IgD-negative memory B cell (primary cell): ENCODE measurements around the gene BFSP2. TPM values are rescaled to one million over a fixed set of nuclear protein-coding genes. Genes with fewer than 3 reads are reported as not detected.
A peak's percentile ranks its signal among the peaks of the same experiment; 100 is the strongest.

ENCODE experiments used
- H3K27ac Mint-ChIP-seq, 3 donors: one replicate each; pipeline ENCODE4 v1.8.0; 2020 to 2022; ENCODE audit warnings: mild to moderate bottlenecking in 3 of 3, mixed read lengths in 3 of 3, moderate library complexity in 1 of 3
- H3K27me3 Mint-ChIP-seq: one replicate; pipeline ENCODE4 v1.8.0; 2021; ENCODE audit warnings: mixed read lengths
- H3K36me3 Mint-ChIP-seq: one replicate; pipeline ENCODE4 v1.8.0; 2020; ENCODE audit warnings: mild to moderate bottlenecking, mixed read lengths
- H3K4me1 Mint-ChIP-seq, 3 donors: one replicate each; pipeline ENCODE4 v1.8.0; 2020 to 2022; ENCODE audit warnings: mixed read lengths in 3 of 3, mild to moderate bottlenecking in 1 of 3
- H3K4me3 Mint-ChIP-seq, 4 donors: one replicate each; pipeline ENCODE4 v1.8.0; 2020 to 2022; ENCODE audit warnings: mild to moderate bottlenecking in 4 of 4, mixed read lengths in 4 of 4, moderate library complexity in 3 of 4
- H3K9me3 Mint-ChIP-seq, 3 donors: one replicate each; pipeline ENCODE4 v1.8.0; 2020 to 2021; ENCODE audit warnings: mixed read lengths in 3 of 3, mild to moderate bottlenecking in 1 of 3
- polyA plus RNA-seq: library from polyadenylated mRNA; unstranded; fragments of 300-500 nt; fragmentation: Illumina TruSeq; gene quantifications from one replicate; pipeline ENCODE4 v1.2.3, GENCODE V29; 2021

BFSP2 gene
- polyA plus RNA-seq, 1 donor from 2014 or later, result 2.8 TPM

DNA sequence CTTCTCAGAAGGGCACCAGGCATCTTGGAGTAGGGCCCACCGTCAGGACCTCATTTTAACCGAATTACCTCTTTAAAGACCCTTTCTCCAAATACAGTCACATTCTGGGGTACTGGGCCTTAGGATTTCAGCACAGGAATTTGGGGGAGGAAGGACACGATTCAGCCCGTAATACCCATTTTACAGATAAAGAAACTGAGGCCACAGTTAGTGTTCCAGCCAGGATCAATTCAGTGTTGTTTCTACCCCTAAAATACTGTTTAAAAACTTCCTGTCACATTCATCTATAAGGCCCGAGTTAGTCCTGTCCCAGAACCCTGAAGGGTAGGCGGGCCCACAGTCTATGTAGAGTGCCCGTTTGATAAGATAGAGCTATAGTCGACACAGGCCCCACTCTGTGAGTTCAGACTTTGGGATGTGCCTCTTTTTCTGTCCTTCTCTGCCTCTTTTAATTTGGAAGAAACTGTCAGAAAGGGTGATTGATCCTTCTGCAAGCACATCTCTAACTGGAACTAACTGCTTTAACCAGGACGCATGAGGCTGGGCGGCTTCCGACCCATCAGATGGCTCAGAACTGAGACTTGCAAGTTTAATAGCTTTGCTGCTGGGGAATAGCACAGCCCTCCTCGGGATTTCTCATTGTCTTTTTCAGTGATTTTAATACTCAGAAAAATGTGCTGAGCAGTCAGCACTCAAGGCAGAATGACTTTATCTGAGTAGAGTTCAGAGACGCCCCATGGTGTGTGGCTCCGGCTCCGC, 19.5 kb downstream of the BFSP2 start:
- no peaks in the 10 kb centered on the region for H3K9me3 Mint-ChIP-seq
- no peak overlapping the region for H3K27ac Mint-ChIP-seq
- H3K4me1 Mint-ChIP-seq, result peaks cover 2 to 5% (median 4%) of the 10 kb centered on the region in 3 donors
- H3K4me3 Mint-ChIP-seq, result no peak overlapping the region
- H3K27me3 Mint-ChIP-seq, result peaks cover 3% of the 10 kb centered on the region
- H3K36me3 Mint-ChIP-seq, result no peaks in the 10 kb centered on the region

DNA sequence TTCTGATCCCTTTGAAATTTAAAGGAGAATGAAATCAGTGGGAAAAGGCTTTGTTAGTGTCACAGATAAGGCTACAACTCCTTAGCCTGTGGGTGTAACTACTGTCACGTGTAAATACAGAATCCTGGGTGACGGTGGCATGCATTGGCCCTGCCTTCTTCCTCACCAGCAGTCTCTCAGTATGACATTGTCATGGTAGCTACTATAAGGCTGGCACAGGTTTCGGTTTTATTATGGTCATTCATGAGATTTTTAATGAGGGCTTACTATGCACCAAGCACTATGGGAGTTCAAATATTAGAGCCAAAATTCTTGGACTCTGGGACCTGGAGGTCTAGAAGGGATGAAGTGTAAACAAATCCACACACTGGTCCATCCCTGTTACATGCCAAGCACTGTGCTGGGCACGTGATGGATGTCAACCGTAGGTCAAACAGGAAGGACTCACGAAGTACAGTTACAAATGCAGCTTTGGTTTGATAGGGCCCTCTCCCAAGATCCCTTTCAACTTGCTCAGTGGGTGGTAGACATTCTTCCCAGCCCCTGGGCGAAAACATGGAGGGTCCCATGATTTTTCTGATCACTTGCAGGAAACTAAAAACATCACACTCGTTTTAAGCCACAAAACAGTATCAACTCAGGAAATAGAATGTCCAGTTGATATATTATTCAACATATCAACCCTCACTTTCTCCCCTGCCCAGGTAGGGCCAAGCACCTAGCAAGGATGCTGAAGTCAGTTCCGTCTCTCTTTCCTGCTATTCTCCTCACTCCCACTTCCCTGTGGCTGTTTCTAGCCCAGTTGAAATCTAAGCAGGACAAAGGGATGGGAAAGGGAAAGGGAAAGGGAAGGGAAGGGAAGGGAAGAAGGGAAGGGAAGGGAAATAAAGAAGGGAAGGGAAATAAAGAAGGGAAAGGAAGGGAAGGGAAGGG, 25.3 kb downstream of the BFSP2 start:
- Mint-ChIP-seq H3K27ac (peak overlapping the region; percentile 58 to 95 (median 88)), H3K4me1 (peaks cover 10 to 12% (median 11%) of the 10 kb centered on the region in 3 donors), H3K9me3 (no peaks in the 10 kb centered on the region), H3K36me3 (no peaks in the 10 kb centered on the region), H3K27me3 (peaks cover 3% of the 10 kb centered on the region), H3K4me3 (peak overlapping the region in 2 of 4 donors; percentile 49 to 76)

DNA sequence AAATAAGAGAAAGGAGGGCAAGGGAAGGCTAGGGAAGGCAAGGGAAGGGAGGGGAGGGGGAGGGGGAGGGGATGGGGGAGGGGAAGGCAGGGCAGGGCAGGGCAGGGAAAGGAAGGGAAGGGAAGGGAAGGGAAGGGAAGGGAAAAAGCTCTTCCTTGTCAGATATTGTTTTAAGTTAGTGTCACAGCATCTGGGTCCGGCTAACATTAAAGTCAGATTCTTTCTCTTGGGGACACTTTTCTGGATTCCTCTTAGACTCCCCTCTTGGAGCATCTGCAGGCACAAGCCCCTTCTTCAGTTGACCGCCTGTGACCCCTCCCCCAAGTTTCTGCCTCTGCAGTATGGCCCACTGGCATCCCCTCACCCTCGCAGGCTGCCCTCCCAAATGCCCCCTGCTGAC, 26.0 kb downstream of the BFSP2 start:
- H3K27me3 Mint-ChIP-seq, result peaks cover 3% of the 10 kb centered on the region
- no peaks in the 10 kb centered on the region for H3K36me3 Mint-ChIP-seq
- H3K4me3 Mint-ChIP-seq, result peak overlapping the region in 2 of 4 donors; percentile 43 to 76
- peaks cover 10 to 12% (median 11%) of the 10 kb centered on the region in 3 donors for H3K4me1 Mint-ChIP-seq
- H3K9me3 Mint-ChIP-seq, result no peaks in the 10 kb centered on the region
- H3K27ac Mint-ChIP-seq, result peak overlapping the region in 2 of 3 donors; percentile 4 to 88

DNA sequence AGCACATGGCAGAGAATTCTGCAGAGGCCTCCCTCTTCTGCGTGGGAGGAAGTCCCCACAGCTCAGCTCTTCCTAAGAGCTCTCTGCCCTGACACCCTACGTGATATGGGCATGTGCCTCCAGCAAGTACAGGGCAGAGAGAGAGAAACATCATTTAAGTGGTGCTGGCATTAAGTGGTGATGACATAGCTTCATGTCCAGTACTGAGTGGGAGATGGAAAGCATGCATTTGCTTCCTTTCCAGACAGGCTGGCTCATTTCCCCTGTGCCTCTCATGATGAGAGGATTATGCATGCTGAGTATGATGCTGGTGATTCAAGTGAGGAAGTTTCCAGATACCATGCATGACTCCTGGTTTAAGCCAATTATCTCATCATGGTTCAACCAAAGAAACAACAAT, 26.9 kb downstream of the BFSP2 start:
- Mint-ChIP-seq H3K9me3 (no peaks in the 10 kb centered on the region), H3K36me3 (no peaks in the 10 kb centered on the region), H3K4me3 (peak overlapping the region in 1 of 4 donors; percentile 55), H3K27me3 (peaks cover 3% of the 10 kb centered on the region), H3K4me1 (peaks cover 10 to 12% (median 11%) of the 10 kb centered on the region in 3 donors), H3K27ac (peak overlapping the region in 2 of 3 donors; percentile 88 to 92)

DNA sequence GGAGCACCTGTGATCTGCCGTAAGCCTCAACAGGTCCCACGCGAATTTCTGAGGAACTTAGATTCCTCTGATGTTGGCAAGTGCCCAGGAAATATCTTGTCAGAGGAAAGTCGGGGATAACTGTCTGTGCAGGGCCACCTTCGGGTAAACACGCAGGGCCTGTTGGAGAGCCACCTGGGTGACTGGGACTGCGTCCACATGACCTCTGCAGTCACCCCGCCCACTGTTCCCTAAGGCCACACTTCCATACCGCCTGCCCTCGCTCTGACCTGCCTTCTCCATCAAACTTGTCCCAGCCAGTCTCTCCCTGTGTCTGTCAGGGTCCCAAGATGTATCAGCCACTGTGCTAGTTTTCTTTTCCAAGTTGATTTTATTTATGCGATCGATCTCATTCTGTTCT, 28.7 kb downstream of the BFSP2 start:
- no peaks in the 10 kb centered on the region for H3K36me3 Mint-ChIP-seq
- H3K27ac Mint-ChIP-seq, result no peak overlapping the region
- H3K4me1 Mint-ChIP-seq, result peaks cover 10 to 12% (median 10%) of the 10 kb centered on the region in 3 donors
- peaks cover 2% of the 10 kb centered on the region for H3K27me3 Mint-ChIP-seq
- H3K9me3 Mint-ChIP-seq, result no peaks in the 10 kb centered on the region
- no peak overlapping the region for H3K4me3 Mint-ChIP-seq

DNA sequence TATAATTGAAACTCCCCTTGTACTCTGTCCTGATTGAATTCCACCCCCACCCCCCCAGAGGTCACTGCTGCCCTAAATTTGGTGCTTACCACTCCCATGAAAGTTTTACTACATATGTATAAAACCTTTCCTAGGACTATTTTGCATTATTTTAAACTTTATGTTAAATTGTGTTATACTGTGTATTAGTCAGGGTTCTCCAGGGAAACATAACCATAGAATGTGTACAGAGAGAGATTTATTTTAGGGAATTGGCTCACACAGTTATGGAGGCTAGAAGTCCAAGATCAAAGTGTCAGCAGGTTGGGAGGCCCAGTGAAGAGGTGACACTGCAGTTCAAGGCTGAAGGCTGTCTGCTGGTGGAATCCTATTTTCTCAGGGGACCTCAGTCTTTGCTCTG, 29.2 kb downstream of the BFSP2 start:
- Mint-ChIP-seq H3K27ac (no peak overlapping the region), H3K9me3 (no peaks in the 10 kb centered on the region), H3K36me3 (no peaks in the 10 kb centered on the region), H3K4me1 (peaks cover 6 to 8% (median 8%) of the 10 kb centered on the region in 3 donors), H3K4me3 (no peak overlapping the region), H3K27me3 (no peaks in the 10 kb centered on the region)

DNA sequence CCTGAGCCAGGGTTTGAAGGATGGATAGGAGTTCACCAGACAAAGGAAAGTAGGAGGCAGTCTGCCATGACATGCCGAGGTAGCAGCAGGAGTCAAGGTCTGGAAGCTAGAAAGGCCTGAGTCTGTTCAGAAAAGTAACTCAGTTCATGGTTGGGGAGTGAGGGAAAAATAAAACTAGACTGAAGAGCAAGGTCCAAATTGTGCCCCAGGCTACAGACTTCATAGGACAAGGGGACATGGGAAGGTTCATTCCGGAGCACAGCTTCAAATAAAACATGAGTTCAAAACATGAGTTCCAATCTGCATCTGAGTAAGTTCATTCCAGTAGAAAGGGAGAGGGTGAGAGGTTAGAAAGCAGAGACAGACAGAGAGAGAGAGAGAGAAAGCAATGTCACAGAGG, 39.7 kb downstream of the BFSP2 start:
- Mint-ChIP-seq H3K9me3 (peaks cover 0 to 11% (median 8%) of the 10 kb centered on the region in 3 donors), H3K27me3 (no peaks in the 10 kb centered on the region), H3K27ac (no peak overlapping the region), H3K36me3 (no peaks in the 10 kb centered on the region), H3K4me3 (no peak overlapping the region), H3K4me1 (peaks cover 27 to 47% (median 28%) of the 10 kb centered on the region in 3 donors)

DNA sequence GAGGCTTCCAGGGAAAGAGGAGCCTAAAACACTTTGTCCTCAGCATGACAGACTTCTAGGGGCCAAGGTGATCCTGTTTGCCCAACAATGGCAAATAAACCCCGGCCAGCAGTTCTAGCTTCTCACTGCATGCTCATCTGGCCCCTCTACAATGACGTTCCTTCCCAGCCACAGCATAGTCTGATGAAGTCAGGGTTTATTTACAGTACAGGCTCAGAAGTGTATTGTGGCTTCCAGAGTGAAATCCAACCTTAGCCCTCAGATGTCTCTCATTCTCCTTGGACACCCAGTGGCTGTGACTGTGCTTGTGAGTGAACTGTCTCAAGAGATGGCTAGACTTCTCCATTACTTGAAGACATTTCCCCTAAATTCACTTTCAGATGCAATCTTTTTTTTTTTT, 40.8 kb downstream of the BFSP2 start:
- Mint-ChIP-seq H3K4me3 (no peak overlapping the region), H3K36me3 (no peaks in the 10 kb centered on the region), H3K4me1 (peaks cover 27 to 56% (median 33%) of the 10 kb centered on the region in 3 donors), H3K27me3 (no peaks in the 10 kb centered on the region), H3K27ac (no peak overlapping the region), H3K9me3 (peaks cover 0 to 11% (median 8%) of the 10 kb centered on the region in 3 donors)

DNA sequence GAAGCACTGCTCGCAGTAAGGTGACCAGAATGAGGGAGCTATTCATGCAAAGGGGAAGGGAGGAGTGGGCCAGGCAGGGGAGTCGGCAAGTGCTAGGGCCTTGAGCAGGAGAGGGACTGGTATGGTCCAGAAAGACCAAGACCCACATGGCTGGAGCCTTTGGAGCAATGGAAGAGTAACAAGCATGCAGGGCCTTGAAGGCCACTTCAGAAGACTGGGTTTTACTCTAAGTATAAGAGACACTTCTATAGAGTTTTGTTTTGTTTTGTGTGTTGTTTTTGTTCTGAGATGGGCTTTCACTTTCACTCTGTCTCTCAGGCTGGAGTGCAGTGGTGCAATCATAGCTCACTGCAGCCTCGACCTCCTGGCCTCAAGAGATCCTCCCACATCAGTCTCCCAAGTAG, 42.0 kb downstream of the BFSP2 start:
- Mint-ChIP-seq H3K4me1 (peaks cover 27 to 58% (median 33%) of the 10 kb centered on the region in 3 donors), H3K36me3 (no peaks in the 10 kb centered on the region), H3K27me3 (no peaks in the 10 kb centered on the region), H3K27ac (peak overlapping the region; percentile 46 to 95 (median 81)), H3K4me3 (peak overlapping the region; percentile 62 to 92 (median 80)), H3K9me3 (peaks cover 0 to 11% (median 8%) of the 10 kb centered on the region in 3 donors)

DNA sequence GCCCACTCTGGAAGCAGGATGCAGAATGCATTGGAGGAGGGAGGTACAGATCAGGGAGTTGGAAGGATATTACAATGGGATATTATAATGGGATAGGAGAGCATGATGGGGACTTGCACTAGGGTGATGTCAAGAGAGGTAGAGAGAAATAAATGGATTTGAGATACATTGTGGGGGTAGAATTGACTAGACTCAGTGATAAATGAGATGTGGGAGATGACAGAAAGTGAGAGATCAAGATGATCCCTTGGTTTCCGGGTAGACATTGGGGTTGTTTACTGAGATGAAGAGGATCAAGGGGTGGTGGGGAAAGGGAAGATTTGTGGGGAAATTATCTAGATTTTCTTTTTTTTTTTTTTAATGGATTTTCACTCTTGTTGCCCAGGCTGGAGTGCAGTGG, 42.7 kb downstream of the BFSP2 start:
- Mint-ChIP-seq H3K27ac (peak overlapping the region in 1 of 3 donors; percentile 95), H3K4me1 (peaks cover 28 to 64% (median 37%) of the 10 kb centered on the region in 3 donors), H3K4me3 (peak overlapping the region in 2 of 4 donors; percentile 62 to 92), H3K36me3 (no peaks in the 10 kb centered on the region), H3K9me3 (peaks cover 0 to 11% (median 8%) of the 10 kb centered on the region in 3 donors), H3K27me3 (no peaks in the 10 kb centered on the region)

DNA sequence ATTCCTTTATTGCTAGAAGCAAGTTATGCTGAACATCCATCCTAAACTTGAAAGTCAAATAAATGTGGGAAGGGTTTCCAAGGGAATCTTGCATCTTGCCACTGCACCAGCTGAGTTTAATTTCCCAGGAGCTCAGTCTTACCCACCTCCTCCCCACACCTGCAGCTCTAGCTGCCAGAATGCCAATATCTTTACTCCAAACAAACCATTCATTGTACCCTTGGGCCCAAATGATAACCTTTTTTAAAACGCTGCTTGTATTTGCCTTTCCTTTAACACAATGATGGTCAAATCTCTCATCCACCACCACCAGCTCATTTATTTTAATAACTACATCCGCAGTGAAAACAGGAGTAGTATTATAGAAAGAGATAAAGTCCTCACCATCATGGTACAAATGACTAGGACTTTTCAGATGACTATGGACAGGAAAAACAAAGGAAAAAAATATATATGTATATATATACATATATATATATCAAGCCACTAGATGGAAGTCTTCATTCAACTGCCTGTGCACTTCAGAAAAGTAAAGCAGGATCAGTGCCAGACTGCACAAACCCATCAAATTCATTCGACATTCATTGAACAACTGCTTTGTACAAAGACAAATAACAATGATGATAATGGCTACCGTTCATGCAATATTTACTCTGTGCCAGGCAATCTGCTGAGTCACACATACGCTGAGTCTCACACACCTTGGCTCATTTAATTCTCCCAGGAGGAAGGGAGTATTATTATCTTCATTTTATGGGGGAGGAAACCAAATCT, 44.0 kb downstream of the BFSP2 start:
- peaks cover 0 to 11% (median 8%) of the 10 kb centered on the region in 3 donors for H3K9me3 Mint-ChIP-seq
- H3K4me1 Mint-ChIP-seq, result peaks cover 37 to 72% (median 49%) of the 10 kb centered on the region in 3 donors
- peak overlapping the region in 1 of 3 donors; percentile 14 for H3K27ac Mint-ChIP-seq
- H3K36me3 Mint-ChIP-seq, result no peaks in the 10 kb centered on the region
- no peaks in the 10 kb centered on the region for H3K27me3 Mint-ChIP-seq
- peak overlapping the region in 1 of 4 donors; percentile 1 for H3K4me3 Mint-ChIP-seq

DNA sequence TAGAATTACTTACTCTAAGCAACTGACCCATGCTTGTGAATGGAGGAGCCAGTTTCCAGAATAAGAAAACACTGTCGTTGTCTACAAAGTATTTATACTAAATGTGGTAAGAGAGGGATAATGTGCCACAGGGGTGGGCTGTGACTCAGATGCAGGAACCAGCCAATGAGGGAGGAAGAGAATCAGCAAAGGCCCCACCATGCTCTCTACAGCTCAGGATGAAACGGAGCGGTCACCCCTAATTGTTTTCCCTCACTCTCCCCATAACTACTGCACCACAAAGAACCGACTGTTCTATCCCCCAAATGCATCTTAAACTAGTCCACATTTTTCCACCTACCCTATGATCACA, 44.5 kb downstream of the BFSP2 start:
- peak overlapping the region in 2 of 3 donors; percentile 13 to 14 for H3K27ac Mint-ChIP-seq
- H3K4me1 Mint-ChIP-seq, result peaks cover 42 to 74% (median 55%) of the 10 kb centered on the region in 3 donors
- no peak overlapping the region for H3K4me3 Mint-ChIP-seq
- peaks cover 0 to 10% (median 5%) of the 10 kb centered on the region in 3 donors for H3K9me3 Mint-ChIP-seq
- H3K27me3 Mint-ChIP-seq, result no peaks in the 10 kb centered on the region
- H3K36me3 Mint-ChIP-seq, result no peaks in the 10 kb centered on the region

DNA sequence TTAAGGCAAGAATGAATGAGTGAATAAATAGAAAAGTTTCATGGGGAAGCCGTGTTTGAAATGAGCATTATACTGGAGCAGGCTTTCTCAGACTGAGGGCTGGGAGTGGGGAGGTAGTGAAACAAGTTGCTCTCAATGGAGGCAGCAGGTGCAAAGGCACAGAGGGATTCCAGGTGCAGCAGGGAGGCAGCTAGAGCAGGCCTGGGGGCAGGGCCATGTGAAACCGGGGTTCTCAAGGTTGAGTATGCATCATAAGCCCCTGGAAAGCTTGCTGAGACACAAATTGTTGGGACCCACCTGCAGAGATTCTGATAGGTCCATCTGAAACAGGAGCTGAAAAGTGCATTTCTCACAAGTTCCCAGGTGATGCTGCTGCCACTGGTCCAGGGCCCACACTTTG, 45.3 kb downstream of the BFSP2 start:
- H3K27me3 Mint-ChIP-seq, result no peaks in the 10 kb centered on the region
- peak overlapping the region in 2 of 3 donors; percentile 13 to 43 for H3K27ac Mint-ChIP-seq
- H3K36me3 Mint-ChIP-seq, result no peaks in the 10 kb centered on the region
- peak overlapping the region in 1 of 4 donors; percentile 9 for H3K4me3 Mint-ChIP-seq
- peaks cover 45 to 70% (median 58%) of the 10 kb centered on the region in 3 donors for H3K4me1 Mint-ChIP-seq
- H3K9me3 Mint-ChIP-seq, result peaks cover 0 to 4% (median 0%) of the 10 kb centered on the region in 3 donors

DNA sequence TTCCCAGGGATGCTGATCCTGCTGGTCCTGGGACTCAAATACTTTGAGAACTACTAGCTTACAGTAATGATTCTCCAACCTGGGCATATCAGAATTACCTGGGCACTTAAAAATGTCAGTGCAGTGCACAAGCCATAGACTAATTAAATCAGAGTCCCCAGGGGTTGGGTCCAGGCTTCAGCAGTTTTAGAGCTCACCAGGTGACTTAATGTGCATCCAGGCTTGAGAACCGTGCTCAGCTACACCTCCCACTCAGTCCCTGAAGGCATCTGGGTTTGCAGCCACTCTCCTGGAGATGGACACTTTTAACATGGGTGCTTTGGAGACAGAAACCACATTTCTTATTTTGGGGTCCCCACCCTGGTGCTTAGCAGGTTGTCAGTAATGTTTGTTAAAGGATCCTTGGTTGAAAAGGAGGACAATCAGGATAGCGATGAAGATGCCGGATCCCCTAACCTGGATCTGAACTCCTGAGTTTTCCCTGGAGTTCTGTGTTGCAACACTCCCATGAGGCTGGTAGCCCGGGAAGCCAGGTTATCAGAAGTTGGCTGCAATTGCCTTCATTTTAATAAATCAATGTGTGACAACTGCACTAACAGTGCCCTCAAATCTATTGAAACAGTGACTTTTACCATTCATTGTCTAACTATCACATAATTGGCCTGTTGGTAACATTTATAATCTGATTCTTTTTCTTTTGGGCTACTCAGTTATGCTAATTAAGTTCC, 48.1 kb downstream of the BFSP2 start:
- peak overlapping the region; percentile 46 to 84 (median 73) for H3K4me3 Mint-ChIP-seq
- H3K27ac Mint-ChIP-seq, result peak overlapping the region; percentile 70 to 85 (median 85)
- H3K27me3 Mint-ChIP-seq, result no peaks in the 10 kb centered on the region
- no peaks in the 10 kb centered on the region for H3K36me3 Mint-ChIP-seq
- peaks cover 33 to 52% (median 48%) of the 10 kb centered on the region in 3 donors for H3K4me1 Mint-ChIP-seq
- H3K9me3 Mint-ChIP-seq, result no peaks in the 10 kb centered on the region
